Neural cell (in vitro differentiated cells): ENCODE results near the gene REEP6. TPM values are rescaled to one million over a fixed set of nuclear protein-coding genes. Genes with fewer than 3 reads are reported as not detected.
A peak's percentile ranks its signal among the peaks of the same experiment; 100 is the strongest.

Source experiments
- H2AFZ ChIP-seq: fragments of 200-600, 300-800 bp; sonication (generic), shearing (Covaris generic); 2 replicates; pipeline ENCODE4 v1.6.0; 2014; ENCODE audit warnings: low read depth, mild to moderate bottlenecking, antibody characterized with exemption, low read length, moderate library complexity
- H3F3A ChIP-seq: fragments of 200-600 bp; shearing (Covaris generic); 2 replicates; pipeline ENCODE4 v1.6.1; 2016; ENCODE audit warnings: mild to moderate bottlenecking, moderate library complexity, mixed read lengths, antibody characterized with exemption, low read length; ENCODE audit not compliant: insufficient read depth, poor library complexity, severe bottlenecking
- H3K27ac ChIP-seq: fragments of 200-600, 300-800 bp; sonication (generic), shearing (Covaris generic); 2 replicates; pipeline ENCODE4 v1.5.1; 2014; ENCODE audit warnings: mild to moderate bottlenecking, low read length, moderate library complexity
- H3K27me3 ChIP-seq: fragments of 300-800, 200-600 bp; sonication (generic), shearing (Covaris generic); 2 replicates; pipeline ENCODE4 v1.6.0; 2014; ENCODE audit warnings: mild to moderate bottlenecking, low read depth, low read length, moderate library complexity; ENCODE audit not compliant: insufficient read depth
- H3K36me3 ChIP-seq: fragments of 300-800, 200-600 bp; sonication (generic), shearing (Covaris generic); 2 replicates; pipeline ENCODE4 v1.5.1; 2014; ENCODE audit warnings: mild to moderate bottlenecking, antibody characterized with exemption, low read length, moderate library complexity; ENCODE audit not compliant: insufficient read depth
- H3K4me2 ChIP-seq: fragments of 300-800, 200-600 bp; sonication (generic), shearing (Covaris generic); 2 replicates; pipeline ENCODE4 v1.6.0; 2014; ENCODE audit warnings: mild to moderate bottlenecking, low read length
- H3K4me3 ChIP-seq: fragments of 300-800, 200-600 bp; sonication (generic), shearing (Covaris generic); 2 replicates; pipeline ENCODE4 v1.5.1; 2014; ENCODE audit warnings: mild to moderate bottlenecking, low read length, moderate library complexity
- H3K79me2 ChIP-seq: fragments of 200-600 bp; shearing (Covaris generic); replicated peaks from 2 replicates; pipeline ENCODE4 v1.6.0; 2014; ENCODE audit warnings: mild to moderate bottlenecking, low read length, moderate library complexity; ENCODE audit not compliant: insufficient read depth
- H3K9ac ChIP-seq: fragments of 300-800, 200-600 bp; sonication (generic), shearing (Covaris generic); 2 replicates; pipeline ENCODE4 v1.6.1; 2016; ENCODE audit warnings: mild to moderate bottlenecking, low read length, mixed read lengths
- H3K9me2 ChIP-seq: fragments of 200-600 bp; shearing (Covaris generic); 2 replicates; pipeline ENCODE4 v1.6.1; 2016; ENCODE audit warnings: mild to moderate bottlenecking, low read length, mixed read lengths; ENCODE audit not compliant: insufficient read depth
- H3K9me3 ChIP-seq: fragments of 200-600, 300-800 bp; sonication (generic), shearing (Covaris generic); 2 replicates; pipeline ENCODE4 v1.6.1; 2016; ENCODE audit warnings: mild to moderate bottlenecking, mixed run types, low read length, moderate library complexity, mixed read lengths
- H4K20me1 ChIP-seq: fragments of 200-600 bp; shearing (Covaris generic); 2 replicates; pipeline ENCODE4 v1.6.1; 2016; ENCODE audit warnings: mild to moderate bottlenecking, mixed run types; ENCODE audit not compliant: insufficient read depth
- CTCF ChIP-seq: fragments of 450-650 bp; IDR thresholded peaks from 2 replicates; pipeline ENCODE4 v1.5.1; 2014; ENCODE audit warnings: antibody characterized with exemption, mild to moderate bottlenecking, moderate library complexity; ENCODE audit not compliant: poor library complexity, severe bottlenecking
- EP300 ChIP-seq: fragments of 450-650 bp; conservative IDR thresholded peaks from 2 replicates; pipeline ENCODE4 v1.6.1; 2014; ENCODE audit warnings: antibody characterized with exemption, mild to moderate bottlenecking, moderate library complexity; ENCODE audit not compliant: poor library complexity, severe bottlenecking
- EZH2 ChIP-seq: fragments of 200-600, 300-800 bp; shearing (Covaris generic), sonication (generic); IDR thresholded peaks from 2 replicates; pipeline ENCODE4 v1.6.1; 2014; ENCODE audit warnings: antibody characterized with exemption, low read length, borderline replicate concordance, mild to moderate bottlenecking; ENCODE audit not compliant: insufficient read depth, poor library complexity, severe bottlenecking
- MXI1 ChIP-seq: fragments of 450-650 bp; conservative IDR thresholded peaks from 2 replicates; pipeline ENCODE4 v1.6.1; 2014; ENCODE audit warnings: antibody characterized with exemption, mild to moderate bottlenecking; ENCODE audit not compliant: poor library complexity, severe bottlenecking
- RAD21 ChIP-seq: fragments of 450-650 bp; conservative IDR thresholded peaks from 2 replicates; pipeline ENCODE4 v1.6.1; 2014; ENCODE audit warnings: antibody characterized with exemption, mild to moderate bottlenecking, moderate library complexity
- SMC3 ChIP-seq: fragments of 450-650 bp; conservative IDR thresholded peaks from 2 replicates; pipeline ENCODE4 v1.6.1; 2014; ENCODE audit warnings: antibody characterized with exemption, mild to moderate bottlenecking, moderate library complexity; ENCODE audit not compliant: poor library complexity
- TAF1 ChIP-seq: IDR thresholded peaks from 2 replicates; pipeline ENCODE4 v1.6.1; 2012; ENCODE audit warnings: low read depth
- polyA plus RNA-seq: library from polyadenylated mRNA; depleted of rRNA; stranded (reverse); fragments of >200 nt; gene quantifications from 2 replicates; pipeline ENCODE4 v1.2.3, GENCODE V29; 2014

The REEP6 gene
- polyA plus RNA-seq, 1 donor from 2014 or later = 10.7 TPM

GRCh38 chr19:1503925-1504773 lies 13.2 kb downstream of the REEP6 start:
- Histone ChIP-seq H3K9me2 (no peaks in the 10 kb centered on the region), H3K27me3 (peaks cover 5% of the 10 kb centered on the region), H3K4me2 (no peak overlapping the region), H3K9ac (peak overlapping the region; percentile 1), H3K4me3 (no peak overlapping the region), H3K27ac (no peak overlapping the region), H3K79me2 (no peaks in the 10 kb centered on the region), H3K9me3 (no peaks in the 10 kb centered on the region), H3F3A (no peaks in the 10 kb centered on the region), H3K36me3 (no peaks in the 10 kb centered on the region), H4K20me1 (no peaks in the 10 kb centered on the region), H2AFZ (no peak overlapping the region)
- TF ChIP-seq CTCF = no peak
- TF ChIP-seq EP300 = no peak
- TF ChIP-seq MXI1 = no peak
- no peak for TF ChIP-seq EZH2
- no peak for TF ChIP-seq SMC3

GRCh38 chr19:1505012-1505411 lies 14.0 kb downstream of the REEP6 start:
- H3K27ac ChIP-seq = no peak overlapping the region
- no peaks in the 10 kb centered on the region for H3F3A ChIP-seq
- no peak overlapping the region for H3K4me2 ChIP-seq
- H3K36me3 ChIP-seq = no peaks in the 10 kb centered on the region
- H3K79me2 ChIP-seq = no peaks in the 10 kb centered on the region
- H2AFZ ChIP-seq = no peak overlapping the region
- no peaks in the 10 kb centered on the region for H4K20me1 ChIP-seq
- peaks cover 5% of the 10 kb centered on the region for H3K27me3 ChIP-seq
- no peaks in the 10 kb centered on the region for H3K9me3 ChIP-seq
- TF ChIP-seq RAD21 (no peak), TAF1 (no peak)
- no peak overlapping the region for H3K4me3 ChIP-seq
- no peaks in the 10 kb centered on the region for H3K9me2 ChIP-seq
- H3K9ac ChIP-seq = no peak overlapping the region

- H3K4me2 ChIP-seq = no peak overlapping the region
- H2AFZ ChIP-seq = no peak overlapping the region
- H3K79me2 ChIP-seq = no peaks in the 10 kb centered on the region
- H3K9ac ChIP-seq = no peak overlapping the region
- no peak overlapping the region for H3K27ac ChIP-seq
- H3K9me3 ChIP-seq = no peaks in the 10 kb centered on the region
- H3K4me3 ChIP-seq = no peak overlapping the region
- no peaks in the 10 kb centered on the region for H3F3A ChIP-seq
- no peaks in the 10 kb centered on the region for H3K36me3 ChIP-seq
- no peaks in the 10 kb centered on the region for H3K9me2 ChIP-seq
- H3K27me3 ChIP-seq = peaks cover 5% of the 10 kb centered on the region
- no peak for TF ChIP-seq TAF1
- no peak for TF ChIP-seq SMC3
- TF ChIP-seq EP300 = no peak
- TF ChIP-seq MXI1 = no peak
- no peaks in the 10 kb centered on the region for H4K20me1 ChIP-seq
These were observed 15.3 kb downstream of the REEP6 start for GRCh38 chr19:1505991-1506881.
